GM12891 (cell line): Measurements from ENCODE around the gene CDH4.

ENCODE experiments used
- DNase-seq: peaks from one replicate; pipeline ENCODE4 v3.0.0; 2011; ENCODE audit warnings: low spot score; ENCODE audit not compliant: insufficient read length
- FAIRE-seq: peaks from 2 replicates; lab custom pipeline; 2011; peaks lifted over from hg19 to GRCh38; lab: Jason Lieb, UNC
- PAX5 ChIP-seq: IDR thresholded peaks from 2 replicates; pipeline ENCODE4 v1.6.1; 2011; ENCODE audit warnings: low read length, moderate library complexity, mild to moderate bottlenecking; ENCODE audit not compliant: insufficient read depth, severe bottlenecking
- POLR2A ChIP-seq: IDR thresholded peaks from 2 replicates; pipeline ENCODE4 v1.6.1; 2011; ENCODE audit warnings: low read depth, low read length, control low read depth
- POLR2AphosphoS5 ChIP-seq: IDR thresholded peaks from 2 replicates; pipeline ENCODE4 v1.6.1; 2011; ENCODE audit warnings: low read depth, low read length, control low read depth
- POU2F2 ChIP-seq: IDR thresholded peaks from 2 replicates; pipeline ENCODE4 v1.6.1; 2011; ENCODE audit warnings: low read depth, mild to moderate bottlenecking, control low read depth, low read length, moderate library complexity
- SPI1 ChIP-seq: IDR thresholded peaks from 2 replicates; pipeline ENCODE4 v1.6.1; 2011; ENCODE audit warnings: low read depth, low read length, control low read depth
- TAF1 ChIP-seq: IDR thresholded peaks from 2 replicates; pipeline ENCODE4 v1.6.1; 2011; ENCODE audit warnings: low read depth, low read length, control low read depth

CDH4 gene

GRCh38 chr20:61352346-61353260 is 100.5 kb downstream of the CDH4 start:
- DNase-seq, result no peak
- FAIRE-seq, result no peak
- TF ChIP-seq POLR2A (no peak), SPI1 (no peak), PAX5 (no peak), POU2F2 (no peak), POLR2AphosphoS5 (no peak), TAF1 (no peak)

GRCh38 chr20:61353261-61354000 is 101.4 kb downstream of the CDH4 start:
- no peak for TF ChIP-seq POU2F2
- TF ChIP-seq POLR2AphosphoS5, result no peak
- TF ChIP-seq SPI1, result no peak
- TF ChIP-seq TAF1, result no peak
- TF ChIP-seq POLR2A, result no peak
- TF ChIP-seq PAX5, result no peak
- DNase-seq (no peak), FAIRE-seq (no peak)

GRCh38 chr20:61354001-61354390 is 101.9 kb downstream of the CDH4 start:
- DNase-seq, result no peak
- TF ChIP-seq POLR2A (no peak), TAF1 (no peak), POLR2AphosphoS5 (no peak), PAX5 (no peak), SPI1 (no peak), POU2F2 (no peak)
- no peak for FAIRE-seq

GRCh38 chr20:61354501-61354900 is 102.4 kb downstream of the CDH4 start:
- DNase-seq, result no peak
- no peak for FAIRE-seq
- TF ChIP-seq POLR2A (no peak), PAX5 (no peak), TAF1 (no peak), POU2F2 (no peak), POLR2AphosphoS5 (no peak), SPI1 (no peak)

- FAIRE-seq (no peak), DNase-seq (no peak)
- TF ChIP-seq PAX5 (no peak), POLR2A (no peak), TAF1 (no peak), POLR2AphosphoS5 (no peak), SPI1 (no peak), POU2F2 (no peak)
Observed at GRCh38 chr20:61354901-61355495, 102.9 kb downstream of the CDH4 start.

GRCh38 chr20:61355585-61355984 is 103.5 kb downstream of the CDH4 start:
- TF ChIP-seq SPI1, result no peak
- TF ChIP-seq POLR2A, result no peak
- no peak for TF ChIP-seq POU2F2
- no peak for TF ChIP-seq POLR2AphosphoS5
- no peak for TF ChIP-seq TAF1
- TF ChIP-seq PAX5, result no peak
- no peak for FAIRE-seq

GRCh38 chr20:61356196-61356595 is 104.1 kb downstream of the CDH4 start:
- FAIRE-seq, result no peak
- no peak for TF ChIP-seq SPI1
- TF ChIP-seq TAF1, result no peak
- no peak for TF ChIP-seq POLR2AphosphoS5
- no peak for TF ChIP-seq POLR2A
- TF ChIP-seq PAX5, result no peak
- TF ChIP-seq POU2F2, result no peak
- no peak for DNase-seq

More at GRCh38 chr20:61355585-61355984, 103.5 kb downstream of the CDH4 start:
- DNase-seq, result no peak

- TF ChIP-seq POLR2A (no peak), PAX5 (no peak), POLR2AphosphoS5 (no peak), POU2F2 (no peak), SPI1 (no peak), TAF1 (no peak)
- DNase-seq, result no peak
- no peak for FAIRE-seq
Observed at GRCh38 chr20:61357119-61357518, 105.1 kb downstream of the CDH4 start.

- FAIRE-seq (no peak), DNase-seq (no peak)
- TF ChIP-seq TAF1, result no peak
- no peak for TF ChIP-seq POU2F2
- TF ChIP-seq POLR2A, result no peak
- TF ChIP-seq POLR2AphosphoS5, result no peak
- no peak for TF ChIP-seq SPI1
- no peak for TF ChIP-seq PAX5
Observed at GRCh38 chr20:61359254-61359653, 107.2 kb downstream of the CDH4 start.
